Inflammatory macrophage (primary cell): ENCODE results near the gene BEST3.
"Not testable (repeated sequence)": the region's sequence is repeated elsewhere in the genome, so short reads cannot be mapped to it uniquely, and the experiment has no call there.

Experiments used
- DNase-seq, 2 donors: peaks; one replicate each; pipeline ENCODE4 v3.0.0-alpha.2; 2020 to 2022

Gene BEST3

DNA sequence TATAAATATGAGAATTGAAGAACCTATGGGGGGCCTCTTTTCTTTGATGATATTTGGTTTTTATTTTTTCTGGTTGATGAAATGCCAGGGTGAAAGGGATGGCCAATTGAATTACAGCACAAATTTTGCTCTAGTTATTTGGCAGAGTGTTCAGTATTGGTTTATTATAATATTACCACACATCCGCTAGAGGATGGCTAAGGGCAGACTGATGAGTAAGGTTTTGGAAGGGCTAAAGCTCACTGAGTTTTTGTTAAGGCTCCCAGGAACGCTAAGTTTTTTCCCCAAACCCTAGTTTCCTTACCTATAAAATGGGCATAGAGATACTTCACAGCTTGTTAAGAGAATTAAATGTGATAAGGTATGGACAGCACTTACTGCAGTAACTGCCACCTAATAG is 54.1 kb downstream of the BEST3 start:
- DNase-seq = no peak

DNA sequence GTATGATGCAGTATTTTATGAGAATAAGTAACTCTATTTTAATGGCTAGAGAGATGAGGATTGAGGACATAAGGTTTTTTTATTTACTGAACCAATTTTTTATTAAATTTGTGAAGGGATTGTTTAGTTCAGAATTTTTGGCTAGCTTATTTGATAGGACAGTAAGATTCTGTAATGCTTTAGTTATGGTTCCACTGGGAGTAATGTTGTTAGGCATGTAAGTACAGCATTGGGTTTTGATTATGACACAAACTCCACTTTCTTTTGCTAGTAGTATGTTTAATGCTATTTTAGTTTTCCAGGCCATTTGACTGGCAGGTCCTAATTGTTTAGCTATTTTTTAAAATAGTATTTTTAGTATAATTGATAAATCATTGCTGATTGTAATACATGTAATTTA is 54.6 kb downstream of the BEST3 start:
- no peak for DNase-seq

- DNase-seq = no peak
Measured at GRCh38 chr12:69642531-69642930, 56.6 kb downstream of the BEST3 start.

- DNase-seq = no peak
Measured at GRCh38 chr12:69641546-69641945, 57.6 kb downstream of the BEST3 start.

DNA sequence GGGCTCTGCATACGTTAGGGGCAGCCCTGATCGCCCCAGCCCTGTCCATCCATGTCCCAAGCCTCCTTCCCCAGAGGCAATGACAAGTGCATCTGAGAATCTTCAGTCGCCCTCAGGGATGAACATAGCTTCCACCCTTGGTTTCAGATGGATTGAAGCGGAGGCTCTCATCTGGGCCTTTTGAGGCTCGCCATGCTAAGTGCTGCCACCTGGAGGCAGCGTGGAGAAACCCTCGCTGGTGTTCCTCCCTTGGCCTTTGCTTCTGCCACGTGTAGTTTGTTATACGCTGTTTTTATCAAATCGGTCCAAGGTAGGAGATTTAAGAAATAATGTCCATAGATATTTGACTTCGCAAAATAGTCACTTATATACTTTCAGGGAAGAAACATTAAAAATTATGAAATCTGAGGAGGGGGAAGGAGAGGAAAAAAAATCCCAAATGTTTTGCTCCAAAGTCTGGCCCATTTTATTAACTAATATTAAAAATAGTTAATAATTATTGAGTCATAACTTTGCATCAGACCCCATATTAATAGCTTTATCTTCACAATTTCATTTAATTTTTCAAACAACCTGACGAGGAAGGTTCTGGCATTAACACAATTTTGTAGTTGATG is 59.6 kb downstream of the BEST3 start:
- DNase-seq = peak; percentile 62 to 64

GRCh38 chr12:69633061-69633460 is 66.0 kb downstream of the BEST3 start:
- DNase-seq = no peak

DNA sequence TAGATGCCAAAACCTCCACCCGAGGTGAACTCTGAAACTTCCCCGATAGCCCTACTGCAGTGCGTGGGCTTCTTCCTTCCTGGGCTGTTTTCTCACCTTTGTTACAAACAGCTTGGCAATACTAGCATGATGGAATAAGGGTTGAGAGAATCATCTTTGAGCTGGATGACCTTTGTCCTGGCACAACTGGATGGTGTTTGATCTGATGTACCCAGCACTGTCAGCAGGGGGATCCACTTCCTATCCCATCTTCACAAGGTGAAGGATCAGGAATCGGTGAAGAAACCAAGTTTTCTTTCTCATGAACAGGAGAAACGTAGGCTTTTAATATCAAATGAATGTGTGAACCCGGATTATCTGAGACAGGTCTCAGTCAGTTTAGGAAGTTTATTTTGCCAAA is 68.9 kb downstream of the BEST3 start:
- no peak for DNase-seq

DNA sequence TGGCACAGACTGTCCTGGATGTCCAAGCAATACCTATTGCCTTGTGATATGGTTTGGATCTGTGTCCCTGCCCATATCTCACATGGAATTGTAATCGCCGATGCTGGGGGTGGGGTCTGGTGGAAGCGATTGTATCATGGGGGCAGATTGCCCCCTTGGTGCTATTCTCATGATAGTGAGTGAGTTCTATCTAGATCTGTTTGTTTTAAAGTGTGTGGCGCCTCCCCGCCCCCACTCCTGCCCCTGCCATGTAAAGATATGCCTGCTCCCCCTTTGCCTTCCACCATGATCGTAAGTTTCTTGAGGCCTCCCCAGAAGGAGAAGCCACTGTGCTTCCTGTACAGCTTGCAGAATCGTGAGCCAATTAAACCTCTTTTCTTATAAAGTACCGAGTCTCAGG is 71.6 kb downstream of the BEST3 start:
- DNase-seq = no peak

GRCh38 chr12:69623970-69624369 is 75.1 kb downstream of the BEST3 start:
- DNase-seq = no peak

DNA sequence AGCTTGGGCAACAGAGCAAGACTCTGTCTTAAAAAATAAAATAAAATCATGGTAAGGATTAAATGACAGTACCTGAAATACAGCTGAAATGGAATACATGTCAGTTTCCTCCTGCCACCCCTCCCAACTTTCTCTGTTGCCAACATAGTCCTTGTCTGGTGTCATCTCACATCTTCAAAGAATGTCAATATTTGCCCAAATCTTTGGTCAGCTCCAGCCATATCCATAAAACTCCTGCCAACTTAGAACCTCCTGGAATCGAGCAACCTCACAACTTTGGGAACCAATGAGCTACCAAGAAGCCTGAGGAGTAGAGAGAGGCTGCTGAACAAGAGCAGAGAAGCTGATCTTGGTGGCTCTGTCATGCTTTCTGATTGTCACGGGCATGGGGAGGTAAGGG is 77.6 kb downstream of the BEST3 start:
- DNase-seq = no peak

DNA sequence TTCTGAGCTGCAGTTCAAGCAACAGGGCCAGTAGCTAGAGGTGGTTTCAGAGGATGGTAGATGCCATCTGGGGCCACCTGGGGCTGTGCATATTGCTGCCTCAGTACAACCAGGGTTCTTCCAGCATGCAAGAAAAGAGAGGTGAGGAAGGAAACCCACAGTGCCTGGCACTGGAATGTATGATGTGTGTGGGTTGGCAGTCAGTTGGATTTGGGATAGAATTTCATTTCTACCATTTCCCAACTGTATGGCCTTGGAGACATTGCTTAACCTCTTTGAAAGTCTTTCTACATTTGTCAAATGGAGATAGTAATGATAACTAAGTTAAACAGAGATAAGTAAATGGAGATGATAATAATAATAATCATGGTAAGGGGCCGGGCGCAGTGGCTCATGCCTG is 78.2 kb downstream of the BEST3 start:
- DNase-seq = no peak

GRCh38 chr12:69620077-69620476 is 79.0 kb downstream of the BEST3 start:
- no peak for DNase-seq

DNA sequence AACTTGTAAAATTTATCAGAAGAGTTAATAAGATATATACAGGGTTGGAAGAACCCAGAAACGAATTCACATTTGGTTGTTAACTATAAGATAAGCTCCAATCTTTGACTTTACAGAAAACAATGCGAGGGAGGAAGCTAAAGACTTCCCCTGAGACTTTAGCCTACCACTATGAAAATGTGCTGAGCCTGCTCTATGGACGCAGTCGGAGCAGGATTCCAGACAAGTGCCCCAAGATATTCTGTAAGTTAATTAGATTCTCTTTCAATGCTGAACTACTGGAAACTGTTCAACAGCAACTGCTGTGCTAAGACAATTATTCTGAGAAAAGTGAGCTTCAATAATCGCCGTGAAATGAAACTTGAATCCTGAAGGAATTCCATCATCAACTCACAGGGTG is 80.1 kb downstream of the BEST3 start:
- no peak for DNase-seq

DNA sequence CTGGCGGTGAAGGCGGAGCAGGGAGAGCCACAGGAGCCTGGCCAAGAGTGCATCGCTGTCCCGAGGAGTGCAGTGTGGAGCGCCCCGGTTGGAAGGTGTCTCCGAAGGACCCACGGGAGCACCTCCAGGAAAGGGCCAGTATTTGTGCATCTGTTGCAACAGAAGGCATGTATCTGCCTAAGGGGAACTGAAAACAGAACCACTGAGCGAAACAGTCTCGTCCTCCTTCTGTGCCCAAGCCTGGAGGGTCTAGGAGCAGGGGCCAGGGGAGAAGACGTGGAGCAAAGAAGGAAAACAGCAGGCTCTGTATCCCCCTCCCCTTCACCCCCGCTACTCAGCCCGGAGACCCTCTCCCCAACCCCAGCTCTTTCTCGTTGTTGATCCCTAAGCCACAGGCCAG is 83.1 kb downstream of the BEST3 start:
- peak in 1 of 2 donors; percentile 6 for DNase-seq

DNA sequence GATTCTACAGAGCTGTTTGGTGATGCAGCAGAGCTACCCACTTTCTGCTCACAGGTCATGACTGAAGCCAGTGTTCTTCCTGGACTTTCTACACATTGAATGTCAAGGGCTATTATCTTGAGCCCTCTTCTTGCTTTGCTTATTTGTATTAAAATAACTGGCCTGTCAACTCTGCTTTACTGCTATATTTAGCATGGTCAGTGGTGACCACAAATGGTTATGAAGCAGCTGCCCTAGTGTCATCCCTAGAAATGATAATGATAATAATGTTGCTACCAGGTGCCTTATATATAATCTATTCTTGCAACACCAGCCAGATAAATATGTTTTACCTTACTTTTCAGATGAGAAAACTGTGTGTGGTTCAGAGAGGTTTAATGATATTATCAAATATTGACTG is 85.8 kb downstream of the BEST3 start:
- no peak for DNase-seq

DNA sequence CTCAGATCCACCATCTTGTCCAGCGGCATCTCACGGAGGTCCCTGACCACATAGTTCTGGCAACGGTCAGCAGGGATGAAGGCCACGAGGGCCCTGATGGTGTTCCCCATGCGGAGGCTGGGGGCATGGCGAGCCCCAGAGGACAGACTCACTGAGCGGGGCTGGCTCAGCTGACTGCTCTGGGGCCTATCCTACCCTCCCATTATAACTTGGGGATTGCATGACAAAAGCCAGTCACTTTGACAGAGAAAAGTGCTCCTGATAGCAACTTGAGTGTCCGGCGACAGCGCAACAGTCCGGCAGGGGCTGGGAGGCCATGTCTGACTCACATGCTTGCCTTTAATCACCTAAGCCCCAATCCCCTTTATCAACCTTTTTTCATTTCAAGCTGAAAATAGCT is 88.4 kb downstream of the BEST3 start, which contains the start of gene LRRC10:
TSS of gene LRRC10 (minus strand) at position 179 of the 400 bp plus-strand sequence. CDS start at position 110, 69 bp downstream.
- no peak for DNase-seq

- no peak for DNase-seq
Measured at GRCh38 chr12:69610126-69610525, 89.0 kb downstream of the BEST3 start.

GRCh38 chr12:69608114-69608513 is 91.0 kb downstream of the BEST3 start:
- DNase-seq = no peak

- DNase-seq = not testable (repeated sequence)
Measured at GRCh38 chr12:69604275-69604674, 94.8 kb downstream of the BEST3 start.
